Measurements from ENCODE around the gene CCDC102A.
A peak's percentile ranks its signal among the peaks of the same experiment; 100 is the strongest.

The CCDC102A gene

GRCh38 chr16:57476546-57477410 is 59.6 kb downstream of the CCDC102A start:
- DNase-seq, result no peak

GRCh38 chr16:57475711-57476339 is 60.5 kb downstream of the CCDC102A start:
- DNase-seq, result peak; percentile 31 to 43

- DNase-seq, result no peak
These were observed 61.4 kb downstream of the CCDC102A start for GRCh38 chr16:57474671-57475661.

- no peak for DNase-seq
These were observed 62.5 kb downstream of the CCDC102A start for GRCh38 chr16:57473906-57474305.

- no peak for DNase-seq
These were observed 63.1 kb downstream of the CCDC102A start for GRCh38 chr16:57473176-57473840.

- no peak for DNase-seq
These were observed 63.7 kb downstream of the CCDC102A start for GRCh38 chr16:57472665-57473060.

GRCh38 chr16:57471852-57472664 is 64.3 kb downstream of the CCDC102A start:
- no peak for DNase-seq

- no peak for DNase-seq
These were observed 65.2 kb downstream of the CCDC102A start for GRCh38 chr16:57471209-57471608.

- no peak for DNase-seq
These were observed 65.7 kb downstream of the CCDC102A start for GRCh38 chr16:57470711-57471110.

- DNase-seq, result no peak
These were observed 66.4 kb downstream of the CCDC102A start for GRCh38 chr16:57469917-57470470.

GRCh38 chr16:57469046-57469445 is 67.3 kb downstream of the CCDC102A start:
- DNase-seq, result no peak

GRCh38 chr16:57468346-57468745 is 68.0 kb downstream of the CCDC102A start:
- DNase-seq, result no peak

GRCh38 chr16:57464523-57464922 is 71.8 kb downstream of the CCDC102A start:
- DNase-seq, result no peak

GRCh38 chr16:57462978-57463362 is 73.4 kb downstream of the CCDC102A start:
- DNase-seq, result no peak

- peak; percentile 90 to 92 for DNase-seq
These were observed 74.0 kb downstream of the CCDC102A start, which contains the start of gene POLR2C for GRCh38 chr16:57462209-57462977. Gene POLR2C (plus strand): TSS chr16:57462679. CDS start chr16:57462725, 46 bp downstream.
